Effector memory CD4-positive, alpha-beta T cell (primary cell): Measurements from ENCODE around the gene CHRDL2.

Source experiments
- DNase-seq, 3 donors: peaks; one replicate each; pipeline ENCODE4 v3.0.0-alpha.2; 2020
- H3K27ac ChIP-seq: 2 replicates; pipeline ENCODE4 v1.7.0; 2013; ENCODE audit warnings: mild to moderate bottlenecking, low read length, moderate library complexity; ENCODE audit not compliant: insufficient read depth, poor library complexity, severe bottlenecking
- H3K27me3 ChIP-seq: replicated peaks from 2 replicates; pipeline ENCODE4 v1.7.0; 2013; ENCODE audit warnings: mild to moderate bottlenecking, low read length; ENCODE audit not compliant: insufficient read depth, control insufficient read depth, poor library complexity, severe bottlenecking
- H3K36me3 ChIP-seq: 2 replicates; pipeline ENCODE4 v1.7.0; 2013; ENCODE audit warnings: mild to moderate bottlenecking, low read length, moderate library complexity; ENCODE audit not compliant: control insufficient read depth, insufficient read depth
- H3K4me1 ChIP-seq: 2 replicates; pipeline ENCODE4 v1.7.0; 2013; ENCODE audit warnings: low read length, mild to moderate bottlenecking; ENCODE audit not compliant: control insufficient read depth, insufficient read depth, poor library complexity, severe bottlenecking
- H3K4me3 ChIP-seq: 2 replicates; pipeline ENCODE4 v1.7.0; 2013; ENCODE audit warnings: low read length, low read depth, mild to moderate bottlenecking; ENCODE audit not compliant: insufficient read depth, poor library complexity, severe bottlenecking
- H3K9me3 ChIP-seq: 2 replicates; pipeline ENCODE4 v1.7.0; 2013; ENCODE audit warnings: mild to moderate bottlenecking, low read length, moderate library complexity; ENCODE audit not compliant: control insufficient read depth

The CHRDL2 gene

GRCh38 chr11:74689666-74690065 lies 41.6 kb downstream of the CHRDL2 start:
- Histone ChIP-seq H3K4me3 (no peak overlapping the region), H3K9me3 (no peaks in the 10 kb centered on the region), H3K4me1 (no peaks in the 10 kb centered on the region), H3K27me3 (no peaks in the 10 kb centered on the region), H3K27ac (no peak overlapping the region), H3K36me3 (no peaks in the 10 kb centered on the region)
- DNase-seq, result no peak

- no peak overlapping the region for H3K4me3 ChIP-seq
- DNase-seq, result no peak
- no peaks in the 10 kb centered on the region for H3K4me1 ChIP-seq
- no peak overlapping the region for H3K27ac ChIP-seq
- peaks cover 6% of the 10 kb centered on the region for H3K27me3 ChIP-seq
- no peaks in the 10 kb centered on the region for H3K9me3 ChIP-seq
- no peaks in the 10 kb centered on the region for H3K36me3 ChIP-seq
These were observed 43.8 kb downstream of the CHRDL2 start for GRCh38 chr11:74687237-74688023.

GRCh38 chr11:74686792-74687191 lies 44.4 kb downstream of the CHRDL2 start:
- Histone ChIP-seq H3K36me3 (no peaks in the 10 kb centered on the region), H3K4me1 (no peaks in the 10 kb centered on the region), H3K4me3 (no peak overlapping the region), H3K27ac (no peak overlapping the region), H3K9me3 (no peaks in the 10 kb centered on the region), H3K27me3 (peaks cover 6% of the 10 kb centered on the region)
- no peak for DNase-seq

GRCh38 chr11:74685905-74686304 lies 45.3 kb downstream of the CHRDL2 start:
- Histone ChIP-seq H3K4me3 (no peak overlapping the region), H3K9me3 (no peaks in the 10 kb centered on the region)

GRCh38 chr11:74685338-74685737 lies 45.9 kb downstream of the CHRDL2 start:
- peaks cover 6% of the 10 kb centered on the region for H3K27me3 ChIP-seq
- H3K9me3 ChIP-seq, result no peaks in the 10 kb centered on the region
- no peak overlapping the region for H3K4me3 ChIP-seq
- DNase-seq, result no peak
- no peaks in the 10 kb centered on the region for H3K36me3 ChIP-seq
- no peak overlapping the region for H3K27ac ChIP-seq
- no peaks in the 10 kb centered on the region for H3K4me1 ChIP-seq

More at GRCh38 chr11:74685905-74686304, 45.3 kb downstream of the CHRDL2 start:
- Histone ChIP-seq H3K27ac (no peak overlapping the region), H3K4me1 (no peaks in the 10 kb centered on the region), H3K36me3 (no peaks in the 10 kb centered on the region), H3K27me3 (peaks cover 6% of the 10 kb centered on the region)
- no peak for DNase-seq

- H3K36me3 ChIP-seq, result no peaks in the 10 kb centered on the region
- no peak overlapping the region for H3K27ac ChIP-seq
- H3K9me3 ChIP-seq, result no peaks in the 10 kb centered on the region
- peaks cover 6% of the 10 kb centered on the region for H3K27me3 ChIP-seq
- H3K4me3 ChIP-seq, result no peak overlapping the region
- no peaks in the 10 kb centered on the region for H3K4me1 ChIP-seq
- no peak for DNase-seq
These were observed 46.6 kb downstream of the CHRDL2 start for GRCh38 chr11:74684661-74685060.

GRCh38 chr11:74683941-74684481 lies 47.2 kb downstream of the CHRDL2 start:
- H3K4me3 ChIP-seq, result no peak overlapping the region

GRCh38 chr11:74683279-74683871 lies 47.9 kb downstream of the CHRDL2 start:
- Histone ChIP-seq H3K9me3 (no peaks in the 10 kb centered on the region), H3K36me3 (no peaks in the 10 kb centered on the region), H3K27me3 (peaks cover 6% of the 10 kb centered on the region), H3K4me3 (no peak overlapping the region), H3K27ac (no peak overlapping the region), H3K4me1 (no peaks in the 10 kb centered on the region)
- DNase-seq, result no peak

More at GRCh38 chr11:74683941-74684481, 47.2 kb downstream of the CHRDL2 start:
- H3K36me3 ChIP-seq, result no peaks in the 10 kb centered on the region
- no peak for DNase-seq
- H3K27ac ChIP-seq, result no peak overlapping the region
- no peaks in the 10 kb centered on the region for H3K4me1 ChIP-seq
- H3K27me3 ChIP-seq, result peaks cover 6% of the 10 kb centered on the region
- no peaks in the 10 kb centered on the region for H3K9me3 ChIP-seq

GRCh38 chr11:74682731-74683278 lies 48.4 kb downstream of the CHRDL2 start:
- DNase-seq, result no peak
- H3K27ac ChIP-seq, result no peak overlapping the region
- H3K9me3 ChIP-seq, result no peaks in the 10 kb centered on the region
- H3K36me3 ChIP-seq, result no peaks in the 10 kb centered on the region
- H3K4me3 ChIP-seq, result no peak overlapping the region
- no peaks in the 10 kb centered on the region for H3K4me1 ChIP-seq
- H3K27me3 ChIP-seq, result peaks cover 6% of the 10 kb centered on the region
